K562 (cell line): ENCODE measurements around the gene C1QTNF7. TPM values are rescaled to one million over a fixed set of nuclear protein-coding genes. Genes with fewer than 3 reads are reported as not detected.
A peak's percentile ranks its signal among the peaks of the same experiment; 100 is the strongest.

Experiments
- ARHGAP35 ChIP-seq: fragments of 450-650 bp; IDR thresholded peaks from 2 replicates; pipeline ENCODE4 v1.6.1; 2018; ENCODE audit not compliant: partially characterized antibody
- CBFA2T2 ChIP-seq: fragments of 450-650 bp; conservative IDR thresholded peaks from 2 replicates; pipeline ENCODE4 v1.6.1; 2017; ENCODE audit warnings: mild to moderate bottlenecking
- ETS1 ChIP-seq: conservative IDR thresholded peaks from 2 replicates; pipeline ENCODE4 v1.6.1; 2011; ENCODE audit warnings: low read depth, mild to moderate bottlenecking, low read length; ENCODE audit not compliant: control insufficient read depth
- HDGF ChIP-seq: fragments of 450-650 bp; IDR thresholded peaks from 2 replicates; pipeline ENCODE4 v1.6.1; 2016
- HOMEZ ChIP-seq: fragments of 250-450 bp; sonication (Bioruptor Pico); IDR thresholded peaks from 2 replicates; pipeline ENCODE4 v1.4.0; 2020; ENCODE audit warnings: mild to moderate bottlenecking, moderate library complexity
- ILK ChIP-seq: fragments of 450-650 bp; IDR thresholded peaks from 2 replicates; pipeline ENCODE4 v1.6.1; 2016; ENCODE audit warnings: missing genetic modification characterization, low read depth, mild to moderate bottlenecking, missing compliant biosample characterization, moderate library complexity, borderline replicate concordance
- KDM5B ChIP-seq: fragments of 200-600 bp; sonication (generic); IDR thresholded peaks from 2 replicates; pipeline ENCODE4 v1.6.1; 2012; ENCODE audit warnings: low read depth, mild to moderate bottlenecking, moderate library complexity, low read length, control low read depth, inconsistent platforms; ENCODE audit not compliant: insufficient replicate concordance
- LEF1 ChIP-seq: fragments of 450-650 bp; IDR thresholded peaks from 2 replicates; pipeline ENCODE4 v1.6.1; 2016; ENCODE audit warnings: mild to moderate bottlenecking
- NCOA1 ChIP-seq: fragments of 450-650 bp; IDR thresholded peaks from 2 replicates; pipeline ENCODE4 v1.6.1; 2016; ENCODE audit warnings: low read depth
- NFIC ChIP-seq: fragments of 450-650 bp; IDR thresholded peaks from 2 replicates; pipeline ENCODE4 v1.6.1; 2017; ENCODE audit warnings: mild to moderate bottlenecking, inconsistent platforms
- PCBP2 ChIP-seq: fragments of 200-400 bp; formaldehyde crosslinking; IDR thresholded peaks from 2 replicates; pipeline ENCODE4 v1.6.1; 2018; ENCODE audit warnings: low read length, low read depth, mild to moderate bottlenecking, moderate library complexity; ENCODE audit not compliant: poor library complexity, severe bottlenecking
- RBBP5 ChIP-seq: fragments of 200-600 bp; sonication (generic); IDR thresholded peaks from 2 replicates; pipeline ENCODE4 v1.6.1; 2012; ENCODE audit warnings: borderline replicate concordance, mild to moderate bottlenecking, low read length, control low read depth, inconsistent platforms; ENCODE audit not compliant: insufficient read depth, poor library complexity, severe bottlenecking
- TAL1 ChIP-seq: fragments of 450-650 bp; IDR thresholded peaks from 2 replicates; pipeline ENCODE4 v1.6.1; 2016; ENCODE audit warnings: mild to moderate bottlenecking
- TGIF2 ChIP-seq: sonication (generic); formaldehyde crosslinking; IDR thresholded peaks from 2 replicates; pipeline ENCODE4 v1.8.1; 2022; ENCODE audit warnings: mild to moderate bottlenecking, missing genetic modification reagents, moderate library complexity
- THAP7 ChIP-seq: fragments of 250-450 bp; sonication (Bioruptor Pico); IDR thresholded peaks from 2 replicates; pipeline ENCODE4 v1.5.0; 2021
- XRCC5 ChIP-seq: fragments of 200-400 bp; formaldehyde crosslinking; IDR thresholded peaks from 2 replicates; pipeline ENCODE4 v1.6.1; 2017; ENCODE audit warnings: low read depth, mild to moderate bottlenecking, low read length
- ZNF121 ChIP-seq: sonication (generic); formaldehyde crosslinking; conservative IDR thresholded peaks from 2 replicates; pipeline ENCODE4 v1.8.0; 2022; ENCODE audit warnings: missing genetic modification reagents
- ZNF282 ChIP-seq: sonication (generic); formaldehyde crosslinking; IDR thresholded peaks from 2 replicates; pipeline ENCODE4 v1.8.1; 2023; ENCODE audit warnings: missing genetic modification reagents
- ZNF41 ChIP-seq: fragments of 250-450 bp; sonication (Bioruptor Pico); conservative IDR thresholded peaks from 2 replicates; pipeline ENCODE4 v1.4.0; 2020; ENCODE audit warnings: mild to moderate bottlenecking
- ZNF431 ChIP-seq: sonication (generic); formaldehyde crosslinking; IDR thresholded peaks from 2 replicates; pipeline ENCODE4 v1.8.0; 2022; ENCODE audit warnings: mild to moderate bottlenecking, missing genetic modification reagents
- ZNF696 ChIP-seq: fragments of 250-450 bp; sonication (Bioruptor Pico); conservative IDR thresholded peaks from 2 replicates; pipeline ENCODE4 v1.4.0; 2020; ENCODE audit warnings: mild to moderate bottlenecking, moderate library complexity
- ZNF778 ChIP-seq: fragments of 450-650 bp; formaldehyde crosslinking; IDR thresholded peaks from 2 replicates; pipeline ENCODE4 v1.4.0; 2020; ENCODE audit warnings: mild to moderate bottlenecking, moderate library complexity
- polyA plus RNA-seq, 8 experiments: library from polyadenylated mRNA; depleted of rRNA in 4 of 8; stranded (reverse) in 5 of 8; unstranded in 3 of 8; fragments of >200 nt; fragmentation: Nextera tagmentation in 2 of 8; fragmentation: Illumina TruSeq in 1 of 8; extraction: Ambion mirVana in 2 of 8; extraction: Trizol in 1 of 8; gene quantifications; 2 replicates each; pipeline versions ENCODE4 v1.2.1 to v1.2.3, GENCODE V29; 2011 to 2014; ENCODE audit warnings: inconsistent platforms in 1 of 8, missing spikeins in 1 of 8
- total RNA-seq, 7 experiments: library from RNA; depleted of rRNA in 6 of 7; stranded (reverse); fragments of >200 nt in 6 of 7; fragmentation: Illumina TruSeq in 2 of 7; extraction: Trizol in 2 of 7; gene quantifications; 2 replicates each; pipeline versions ENCODE4 v1.2.1 to v1.2.3, GENCODE V29; 2011 to 2021; ENCODE audit warnings: low replicate concordance in 1 of 7
- TF ChIP-seq, protein P1 (sequence below), 2 experiments: fragments of 250-450 bp in 1 of 2; fragments of 450-650 bp in 1 of 2; sonication (Bioruptor Pico) in 1 of 2; IDR thresholded peaks; 2 replicates each; pipeline versions ENCODE4 v1.6.1 to v1.8.0; 2016 to 2021; ENCODE audit warnings: mild to moderate bottlenecking in 2 of 2, moderate library complexity in 2 of 2, missing compliant biosample characterization in 1 of 2, missing genetic modification characterization in 1 of 2
- TF ChIP-seq, protein P2 (sequence below): sonication (generic); formaldehyde crosslinking; IDR thresholded peaks from 2 replicates; pipeline ENCODE4 v1.8.0; 2022; ENCODE audit warnings: missing genetic modification reagents, mild to moderate bottlenecking, moderate library complexity, borderline replicate concordance

The C1QTNF7 gene
- total and polyA plus RNA-seq, 9 of the 15 experiments (the other 6 are each of a cell fraction or from before 2014, with no cell fraction given), result not detected

DNA sequence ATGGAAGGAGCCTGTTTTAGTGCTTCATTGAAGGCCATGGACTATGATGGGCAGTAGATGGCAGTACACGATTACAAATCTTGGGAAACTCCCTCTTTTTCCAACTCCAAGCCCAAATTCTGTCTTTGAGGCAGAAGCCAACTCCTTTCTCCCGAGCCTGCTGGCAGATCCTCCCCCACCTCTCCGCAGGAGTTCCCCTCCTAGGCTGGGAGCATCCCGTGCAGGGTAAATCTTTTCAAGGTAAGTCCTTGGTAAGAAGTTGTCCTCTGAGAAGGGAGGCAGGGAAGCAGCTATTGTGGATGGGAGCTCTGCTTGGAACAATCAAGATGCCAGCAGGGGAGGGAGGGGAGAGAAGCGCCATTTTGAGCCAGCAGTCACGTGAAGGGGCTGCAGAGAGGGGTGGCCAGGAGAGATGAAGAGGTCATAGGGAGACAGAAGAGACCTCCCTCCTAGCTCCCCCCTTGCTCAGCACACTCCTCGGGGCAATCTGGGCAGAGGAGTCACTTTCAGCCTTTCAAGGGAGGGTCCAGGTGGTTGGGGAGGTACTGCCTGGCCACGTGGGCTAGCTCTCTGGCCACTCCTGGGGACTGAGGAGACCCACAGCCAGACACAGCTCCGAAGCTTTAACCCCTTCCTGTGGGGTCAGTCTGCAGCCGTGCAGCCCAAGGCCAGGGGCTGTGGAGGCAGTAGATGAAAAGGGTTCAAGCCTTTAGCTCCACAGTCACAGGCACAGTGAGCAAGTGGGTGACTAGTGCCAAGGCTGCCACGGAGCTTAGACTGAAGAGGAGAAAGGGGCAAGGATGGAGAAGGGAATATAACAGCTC is 51.5 kb downstream of the C1QTNF7 start (continued):
- TF ChIP-seq TAL1, result no peak
- no peak for TF ChIP-seq ZNF696
- no peak for TF ChIP-seq ZNF41 (CRISPR knock-in tag)
- no peak for TF ChIP-seq ZNF121 (CRISPR knock-in tag)
- TF ChIP-seq RBBP5, result no peak
- no peak for TF ChIP-seq LEF1
- no peak for TF ChIP-seq THAP7 (CRISPR knock-in tag)
- TF ChIP-seq, protein P1, sequence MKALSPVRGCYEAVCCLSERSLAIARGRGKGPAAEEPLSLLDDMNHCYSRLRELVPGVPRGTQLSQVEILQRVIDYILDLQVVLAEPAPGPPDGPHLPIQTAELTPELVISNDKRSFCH (CRISPR knock-in tag; IDR thresholded peaks at IDR 0.05), result no peak
- TF ChIP-seq, protein P1 (tag; IDR thresholded peaks at IDR 0.05), result no peak
- no peak for TF ChIP-seq KDM5B
- no peak for TF ChIP-seq HOMEZ
- TF ChIP-seq, protein P2, sequence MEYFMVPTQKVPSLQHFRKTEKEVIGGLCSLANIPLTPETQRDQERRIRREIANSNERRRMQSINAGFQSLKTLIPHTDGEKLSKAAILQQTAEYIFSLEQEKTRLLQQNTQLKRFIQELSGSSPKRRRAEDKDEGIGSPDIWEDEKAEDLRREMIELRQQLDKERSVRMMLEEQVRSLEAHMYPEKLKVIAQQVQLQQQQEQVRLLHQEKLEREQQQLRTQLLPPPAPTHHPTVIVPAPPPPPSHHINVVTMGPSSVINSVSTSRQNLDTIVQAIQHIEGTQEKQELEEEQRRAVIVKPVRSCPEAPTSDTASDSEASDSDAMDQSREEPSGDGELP (CRISPR knock-in tag), result no peak
- no peak for TF ChIP-seq NFIC
- TF ChIP-seq PCBP2, result no peak
- TF ChIP-seq ZNF282 (CRISPR knock-in tag), result no peak
- no peak for TF ChIP-seq ETS1
- TF ChIP-seq ZNF431 (CRISPR knock-in tag), result no peak
- no peak for TF ChIP-seq ZNF778
- no peak for TF ChIP-seq HDGF
- no peak for TF ChIP-seq ARHGAP35
- TF ChIP-seq NCOA1, result no peak
- TF ChIP-seq XRCC5, result no peak
- no peak for TF ChIP-seq TGIF2
- 0 out of 2 replicates have a peak, but pooled peaks have one; percentile 31 for TF ChIP-seq CBFA2T2
- no peak for TF ChIP-seq ILK (tag)
